DOHH2 (cell line): Measurements from ENCODE around the gene POGLUT2.

Experiments used
- H3F3A ChIP-seq: fragments of 200-600 bp; sonication (generic), shearing (Covaris generic); 2 replicates; pipeline ENCODE4 v1.6.0; 2016; ENCODE audit warnings: antibody characterized with exemption, mild to moderate bottlenecking; ENCODE audit not compliant: control insufficient read depth, insufficient read depth
- H3K27ac ChIP-seq: fragments of 200-600 bp; sonication (generic); 2 replicates; pipeline ENCODE4 v1.5.1; 2014; ENCODE audit warnings: low read depth, mild to moderate bottlenecking, low read length, moderate library complexity
- H3K27me3 ChIP-seq: fragments of 200-600 bp; sonication (generic); 2 replicates; pipeline ENCODE4 v1.6.1; 2014; ENCODE audit warnings: mild to moderate bottlenecking, low read length, mixed read lengths; ENCODE audit not compliant: control insufficient read depth
- H3K36me3 ChIP-seq: fragments of 200-600 bp; sonication (generic); 2 replicates; pipeline ENCODE4 v1.6.1; 2014; ENCODE audit warnings: mild to moderate bottlenecking, low read length, moderate library complexity, mixed read lengths; ENCODE audit not compliant: control insufficient read depth
- H3K4me1 ChIP-seq: fragments of 200-600 bp; sonication (generic); 2 replicates; pipeline ENCODE4 v1.6.1; 2014; ENCODE audit warnings: mild to moderate bottlenecking, low read length, mixed read lengths; ENCODE audit not compliant: control insufficient read depth
- H3K4me2 ChIP-seq: fragments of 200-600 bp; sonication (generic); 2 replicates; pipeline ENCODE4 v1.6.0; 2014; ENCODE audit warnings: mild to moderate bottlenecking, low read length, moderate library complexity
- H3K4me3 ChIP-seq: fragments of 200-600 bp; sonication (generic); 2 replicates; pipeline ENCODE4 v1.5.1; 2014; ENCODE audit warnings: mild to moderate bottlenecking, low read length, mixed read lengths
- H3K79me2 ChIP-seq: fragments of 200-600 bp; sonication (generic); 2 replicates; pipeline ENCODE4 v1.6.1; 2014; ENCODE audit warnings: mild to moderate bottlenecking, low read length, mixed read lengths; ENCODE audit not compliant: control insufficient read depth
- H3K9me2 ChIP-seq: fragments of 200-600 bp; sonication (generic); replicated peaks from 2 replicates; pipeline ENCODE4 v1.6.1; 2014; ENCODE audit warnings: mild to moderate bottlenecking, low read length, mixed read lengths; ENCODE audit not compliant: control insufficient read depth
- H3K9me3 ChIP-seq: fragments of 200-600 bp; sonication (generic); 2 replicates; pipeline ENCODE4 v1.6.1; 2014; ENCODE audit warnings: antibody characterized with exemption, low read length, mixed read lengths; ENCODE audit not compliant: control insufficient read depth, insufficient read depth
- H4K20me1 ChIP-seq: fragments of 200-600 bp; sonication (generic); 2 replicates; pipeline ENCODE4 v1.6.0; 2014; ENCODE audit warnings: low read depth, mild to moderate bottlenecking, antibody characterized with exemption, low read length, moderate library complexity; ENCODE audit not compliant: control insufficient read depth, insufficient read depth
- EZH2phosphoT487 ChIP-seq: fragments of 200-600 bp; sonication (generic); IDR thresholded peaks from 2 replicates; pipeline ENCODE4 v1.6.1; 2017; ENCODE audit warnings: borderline replicate concordance, mild to moderate bottlenecking, antibody characterized with exemption, low read length, moderate library complexity, mixed read lengths
- TF ChIP-seq, protein P1 (sequence below): fragments of 200-600 bp; sonication (generic); IDR thresholded peaks from one replicate; pipeline ENCODE4 v1.5.1; 2014; ENCODE audit warnings: antibody characterized with exemption, mild to moderate bottlenecking, low read depth, low read length; ENCODE audit not compliant: poor library complexity, severe bottlenecking

Gene POGLUT2

DNA sequence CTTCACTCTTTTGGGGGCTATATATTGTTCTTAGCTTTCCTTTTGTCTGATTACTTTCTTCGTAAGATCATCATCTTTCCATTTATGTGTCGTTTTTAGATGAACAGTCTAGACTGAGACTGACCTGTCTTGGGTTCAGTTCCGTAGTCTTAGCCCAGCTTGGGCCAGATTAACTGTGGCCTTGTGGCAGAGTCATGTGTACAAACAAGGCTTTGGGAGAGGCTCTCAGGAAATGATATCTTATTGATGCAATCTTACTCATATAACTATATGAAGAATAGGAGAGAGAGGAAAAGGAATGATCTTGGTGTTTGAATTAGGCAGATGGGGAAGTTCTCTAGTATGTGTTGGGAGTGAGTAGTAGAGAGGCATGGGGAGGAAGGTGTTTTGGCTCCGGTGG, 40.2 kb upstream of the POGLUT2 start:
- H3K36me3 ChIP-seq = 0 out of 2 replicates have a peak, but pooled peaks cover 5% of the 10 kb centered on the region
- no peaks in the 10 kb centered on the region for H3K27me3 ChIP-seq
- peaks cover 8% of the 10 kb centered on the region for H3K4me1 ChIP-seq
- no peaks in the 10 kb centered on the region for H3K9me2 ChIP-seq
- peaks cover 3% of the 10 kb centered on the region; the same call in 1 of the 2 replicates for H3F3A ChIP-seq
- H3K4me3 ChIP-seq = no peak overlapping the region
- no peaks in the 10 kb centered on the region for H3K9me3 ChIP-seq
- TF ChIP-seq, protein P1, sequence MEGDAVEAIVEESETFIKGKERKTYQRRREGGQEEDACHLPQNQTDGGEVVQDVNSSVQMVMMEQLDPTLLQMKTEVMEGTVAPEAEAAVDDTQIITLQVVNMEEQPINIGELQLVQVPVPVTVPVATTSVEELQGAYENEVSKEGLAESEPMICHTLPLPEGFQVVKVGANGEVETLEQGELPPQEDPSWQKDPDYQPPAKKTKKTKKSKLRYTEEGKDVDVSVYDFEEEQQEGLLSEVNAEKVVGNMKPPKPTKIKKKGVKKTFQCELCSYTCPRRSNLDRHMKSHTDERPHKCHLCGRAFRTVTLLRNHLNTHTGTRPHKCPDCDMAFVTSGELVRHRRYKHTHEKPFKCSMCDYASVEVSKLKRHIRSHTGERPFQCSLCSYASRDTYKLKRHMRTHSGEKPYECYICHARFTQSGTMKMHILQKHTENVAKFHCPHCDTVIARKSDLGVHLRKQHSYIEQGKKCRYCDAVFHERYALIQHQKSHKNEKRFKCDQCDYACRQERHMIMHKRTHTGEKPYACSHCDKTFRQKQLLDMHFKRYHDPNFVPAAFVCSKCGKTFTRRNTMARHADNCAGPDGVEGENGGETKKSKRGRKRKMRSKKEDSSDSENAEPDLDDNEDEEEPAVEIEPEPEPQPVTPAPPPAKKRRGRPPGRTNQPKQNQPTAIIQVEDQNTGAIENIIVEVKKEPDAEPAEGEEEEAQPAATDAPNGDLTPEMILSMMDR = no peak
- TF ChIP-seq EZH2phosphoT487 = no peak
- H4K20me1 ChIP-seq = no peaks in the 10 kb centered on the region
- H3K27ac ChIP-seq = no peak overlapping the region
- no peaks in the 10 kb centered on the region for H3K79me2 ChIP-seq
- H3K4me2 ChIP-seq = no peak overlapping the region

DNA sequence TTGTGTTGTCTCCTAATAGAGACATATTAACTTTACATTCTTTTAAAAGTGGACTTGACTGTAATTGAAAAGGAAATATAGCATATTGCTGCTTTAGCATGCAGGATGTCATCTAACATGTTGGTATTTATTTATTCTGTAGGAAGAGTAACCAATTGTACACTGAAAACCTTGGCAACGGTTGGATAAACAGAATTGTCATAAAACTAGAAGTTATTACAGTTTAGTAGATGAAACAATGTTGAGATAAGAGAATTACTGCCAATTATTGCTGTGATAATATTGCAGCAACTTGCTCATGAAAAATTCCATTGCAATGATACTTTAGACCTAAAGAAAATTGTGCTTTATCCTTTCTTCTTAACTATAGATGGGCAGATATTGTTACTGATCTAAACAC, 39.5 kb upstream of the POGLUT2 start:
- Histone ChIP-seq H3K4me2 (no peak overlapping the region), H4K20me1 (no peaks in the 10 kb centered on the region), H3K4me3 (no peak overlapping the region), H3K79me2 (no peaks in the 10 kb centered on the region), H3K4me1 (peaks cover 14% of the 10 kb centered on the region), H3K9me2 (no peaks in the 10 kb centered on the region), H3K9me3 (no peaks in the 10 kb centered on the region), H3K27ac (no peak overlapping the region), H3K36me3 (0 out of 2 replicates have a peak, but pooled peaks cover 5% of the 10 kb centered on the region), H3K27me3 (no peaks in the 10 kb centered on the region), H3F3A (peaks cover 3% of the 10 kb centered on the region; the same call in 1 of the 2 replicates)
- TF ChIP-seq EZH2phosphoT487 = no peak
- TF ChIP-seq, protein P1 = no peak

DNA sequence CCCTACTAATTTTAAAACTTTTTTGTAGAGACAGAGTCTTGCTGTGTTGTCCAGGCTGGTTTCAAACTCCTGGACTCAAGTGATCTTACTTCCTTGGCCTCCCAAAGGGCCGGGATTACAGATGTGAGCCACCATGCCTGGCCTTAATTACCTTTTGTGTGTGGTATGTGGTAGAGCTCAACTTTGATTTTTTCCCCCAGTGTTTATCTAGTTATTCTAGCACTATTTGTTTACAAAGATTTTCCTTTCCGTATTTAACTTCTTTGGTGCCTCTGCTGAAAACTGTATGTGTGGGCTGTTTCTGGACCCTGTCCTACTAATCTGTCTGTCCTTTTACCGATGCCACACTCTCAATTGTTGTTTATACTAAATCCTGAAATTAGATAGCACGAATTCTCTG, 37.7 kb upstream of the POGLUT2 start:
- Histone ChIP-seq H3F3A (peaks cover 3% of the 10 kb centered on the region; the same call in 1 of the 2 replicates), H3K9me3 (no peaks in the 10 kb centered on the region), H3K9me2 (no peaks in the 10 kb centered on the region), H3K4me3 (no peak overlapping the region), H3K4me2 (no peak overlapping the region), H3K27me3 (no peaks in the 10 kb centered on the region), H3K36me3 (0 out of 2 replicates have a peak, but pooled peaks cover 5% of the 10 kb centered on the region), H3K79me2 (no peaks in the 10 kb centered on the region), H3K27ac (no peak overlapping the region), H4K20me1 (no peaks in the 10 kb centered on the region), H3K4me1 (peaks cover 14% of the 10 kb centered on the region)
- TF ChIP-seq, protein P1 = no peak
- TF ChIP-seq EZH2phosphoT487 = no peak

DNA sequence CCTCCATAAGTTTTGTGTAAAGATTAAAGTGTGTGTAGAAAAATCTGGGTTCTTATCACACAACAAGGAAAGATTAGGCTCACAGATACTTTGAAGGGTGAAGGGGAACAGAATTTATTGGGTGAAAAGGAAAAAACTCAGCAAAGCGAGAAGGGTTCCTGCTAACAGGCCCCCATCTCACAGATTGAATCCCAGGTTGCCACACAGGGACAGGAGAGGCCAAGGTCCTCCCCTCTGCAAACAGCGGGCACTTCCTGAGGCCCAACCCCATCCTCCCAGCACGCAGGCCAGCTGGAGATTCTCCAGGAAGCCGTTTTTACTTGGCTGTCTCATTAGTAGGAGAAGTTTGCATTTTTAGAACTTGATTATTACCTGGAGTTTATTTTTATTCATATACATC, 31.9 kb upstream of the POGLUT2 start:
- H3K4me1 ChIP-seq = peaks cover 14% of the 10 kb centered on the region
- no peaks in the 10 kb centered on the region for H3K9me2 ChIP-seq
- no peaks in the 10 kb centered on the region for H3K9me3 ChIP-seq
- H3K36me3 ChIP-seq = peaks cover 5% of the 10 kb centered on the region; the same call in 1 of the 2 replicates
- H3K79me2 ChIP-seq = no peaks in the 10 kb centered on the region
- no peaks in the 10 kb centered on the region for H3K27me3 ChIP-seq
- H3K4me3 ChIP-seq = no peak overlapping the region
- no peak overlapping the region for H3K27ac ChIP-seq
- no peak overlapping the region for H3K4me2 ChIP-seq
- H3F3A ChIP-seq = no peaks in the 10 kb centered on the region
- TF ChIP-seq EZH2phosphoT487 = no peak
- TF ChIP-seq, protein P1 = no peak
- H4K20me1 ChIP-seq = no peaks in the 10 kb centered on the region
